ENCODE data around the gene SPINT1.
A peak's percentile ranks its signal among the peaks of the same experiment; 100 is the strongest.

Gene SPINT1

DNA sequence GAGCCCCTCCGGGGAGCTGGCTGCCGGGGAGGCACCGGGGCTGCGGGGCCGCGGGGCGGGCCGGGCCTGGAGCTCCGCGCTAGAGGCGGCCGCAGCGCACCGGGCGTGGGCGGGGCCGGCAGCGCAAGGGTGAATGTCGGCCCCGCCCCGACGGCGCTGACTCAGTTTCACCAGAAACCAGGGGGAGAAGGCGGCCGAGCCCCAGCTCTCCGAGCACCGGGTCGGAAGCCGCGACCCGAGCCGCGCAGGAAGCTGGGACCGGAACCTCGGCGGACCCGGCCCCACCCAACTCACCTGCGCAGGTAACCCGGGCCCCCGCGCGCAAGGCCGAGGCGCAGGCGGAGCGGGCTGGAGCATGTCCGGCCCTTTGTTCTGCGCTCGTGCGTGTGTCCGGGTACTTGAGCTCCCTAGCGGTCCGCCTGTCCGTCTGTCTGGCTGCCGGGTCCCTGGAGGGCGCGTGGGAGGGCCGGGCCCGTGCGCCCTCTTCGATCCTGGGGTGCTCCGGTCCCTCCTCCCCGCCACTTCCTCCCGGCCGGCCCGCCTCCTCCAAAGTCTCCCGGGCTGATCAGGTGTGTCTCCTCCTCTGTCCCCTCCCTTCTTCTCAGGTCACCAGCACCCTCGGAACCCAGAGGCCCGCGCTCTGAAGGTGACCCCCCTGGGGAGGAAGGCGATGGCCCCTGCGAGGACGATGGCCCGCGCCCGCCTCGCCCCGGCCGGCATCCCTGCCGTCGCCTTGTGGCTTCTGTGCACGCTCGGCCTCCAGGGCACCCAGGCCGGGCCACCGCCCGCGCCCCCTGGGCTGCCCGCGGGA lies at the start of gene SPINT1:
SPINT1 (plus strand) TSS at position 164 of the 811 bp plus-strand sequence; CDS start at position 671, 507 bp downstream.
- peaks cover 33% of the 10 kb centered on the region for H3K27me3 ChIP-seq (ENCODE audit: insufficient read depth, low read length)
- H3K36me3 ChIP-seq (ENCODE audit: insufficient read depth, low read depth, low read length), result peaks cover 20% of the 10 kb centered on the region; the same call in 1 of the 2 replicates
- no peaks in the 10 kb centered on the region for H3K9me3 ChIP-seq (ENCODE audit: insufficient read depth, low read depth, low read length)
- H3K4me1 ChIP-seq (ENCODE audit: insufficient read depth, low read length), result peaks cover 22% of the 10 kb centered on the region
- H3K4me3 ChIP-seq (ENCODE audit: low read length), result peak within 1 kb of the TSS; percentile 96
- peak within 1 kb of the TSS; percentile 31 for H3K27ac ChIP-seq (ENCODE audit: low read length)
- peak within 1 kb of the TSS; percentile 88 for H3K9ac ChIP-seq (ENCODE audit: low read depth, low read length)

DNA sequence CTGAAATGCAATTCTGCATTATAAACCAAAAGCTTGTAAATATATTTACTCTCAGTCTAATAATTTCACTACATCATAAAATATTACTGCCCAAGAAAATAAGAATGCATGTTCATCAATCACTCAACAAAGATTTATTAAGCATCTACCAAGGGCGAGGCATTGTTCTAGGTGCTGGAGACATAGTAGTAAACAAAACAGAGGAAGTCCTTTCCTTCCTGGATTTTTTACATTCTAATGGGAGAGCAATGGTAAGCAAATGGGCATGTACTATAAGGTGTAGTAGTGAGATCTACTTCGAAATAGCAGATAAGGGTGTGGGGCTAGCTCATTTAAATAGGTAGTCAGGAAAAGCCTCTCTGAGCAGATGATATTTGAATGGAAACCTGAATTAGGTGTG lies 47.8 kb upstream of the SPINT1 start:
- Histone ChIP-seq H3K27me3 (ENCODE audit: insufficient read depth, low read length) (no peaks in the 10 kb centered on the region), H3K27ac (ENCODE audit: low read length) (no peak overlapping the region), H3K4me1 (ENCODE audit: insufficient read depth, low read length) (peaks cover 22% of the 10 kb centered on the region; the same call in 1 of the 2 replicates)

DNA sequence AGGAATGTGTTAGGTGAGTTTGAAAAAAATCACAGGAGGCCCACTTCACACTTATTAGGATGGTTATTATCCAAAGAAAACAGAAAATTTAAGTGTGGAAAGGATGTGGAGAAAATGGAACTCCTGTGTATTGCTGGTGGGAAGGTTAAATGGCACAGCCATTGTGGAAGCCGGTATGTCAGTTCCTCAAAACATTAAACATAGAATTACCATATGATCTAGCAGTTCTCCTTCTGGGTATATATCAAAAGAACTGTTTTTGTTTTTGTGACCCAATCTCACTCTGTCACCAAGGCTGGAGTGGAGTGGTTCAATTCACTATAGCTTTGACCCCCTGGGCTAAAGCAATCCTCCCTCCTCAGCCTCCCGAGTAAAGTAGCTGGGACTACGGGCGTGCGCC lies 47.3 kb upstream of the SPINT1 start:
- Histone ChIP-seq H3K27me3 (ENCODE audit: insufficient read depth, low read length) (no peaks in the 10 kb centered on the region), H3K9ac (ENCODE audit: low read depth, low read length) (0 out of 2 replicates have a peak overlapping the region, but pooled peaks have one; percentile 5), H3K4me3 (ENCODE audit: low read length) (no peak overlapping the region), H3K9me3 (ENCODE audit: insufficient read depth, low read depth, low read length) (no peaks in the 10 kb centered on the region), H3K27ac (ENCODE audit: low read length) (no peak overlapping the region), H3K4me1 (ENCODE audit: insufficient read depth, low read length) (peaks cover 22% of the 10 kb centered on the region; the same call in 1 of the 2 replicates), H3K36me3 (ENCODE audit: insufficient read depth, low read depth, low read length) (no peaks in the 10 kb centered on the region)

More for the DNA sequence above, 47.8 kb upstream of the SPINT1 start:
- H3K9ac ChIP-seq (ENCODE audit: low read depth, low read length), result 0 out of 2 replicates have a peak overlapping the region, but pooled peaks have one; percentile 5
- no peaks in the 10 kb centered on the region for H3K9me3 ChIP-seq (ENCODE audit: insufficient read depth, low read depth, low read length)
- no peaks in the 10 kb centered on the region for H3K36me3 ChIP-seq (ENCODE audit: insufficient read depth, low read depth, low read length)
- H3K4me3 ChIP-seq (ENCODE audit: low read length), result no peak overlapping the region

DNA sequence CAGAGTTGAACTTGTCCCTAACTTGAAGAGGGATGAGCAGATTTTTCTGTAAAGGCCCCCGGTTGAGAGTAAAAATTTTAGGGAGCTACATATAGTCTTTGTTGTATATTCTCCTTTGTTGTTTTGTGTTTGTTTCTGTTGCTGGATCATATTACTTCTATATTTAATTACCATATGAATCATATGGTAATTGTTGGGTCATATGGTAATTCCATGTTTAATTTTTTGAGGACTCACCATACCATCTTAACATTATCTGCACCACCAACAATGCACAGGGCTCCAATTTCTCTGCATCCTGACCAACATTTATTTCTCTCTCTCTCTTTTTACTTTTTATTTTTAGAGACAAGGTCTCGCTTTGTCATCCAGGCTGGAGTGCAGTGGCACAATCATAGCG lies 44.3 kb upstream of the SPINT1 start:
- Histone ChIP-seq H3K4me1 (ENCODE audit: insufficient read depth, low read length) (peaks cover 22% of the 10 kb centered on the region; the same call in 1 of the 2 replicates), H3K9ac (ENCODE audit: low read depth, low read length) (no peak overlapping the region), H3K36me3 (ENCODE audit: insufficient read depth, low read depth, low read length) (no peaks in the 10 kb centered on the region), H3K4me3 (ENCODE audit: low read length) (no peak overlapping the region), H3K27ac (ENCODE audit: low read length) (no peak overlapping the region), H3K27me3 (ENCODE audit: insufficient read depth, low read length) (no peaks in the 10 kb centered on the region), H3K9me3 (ENCODE audit: insufficient read depth, low read depth, low read length) (no peaks in the 10 kb centered on the region)

DNA sequence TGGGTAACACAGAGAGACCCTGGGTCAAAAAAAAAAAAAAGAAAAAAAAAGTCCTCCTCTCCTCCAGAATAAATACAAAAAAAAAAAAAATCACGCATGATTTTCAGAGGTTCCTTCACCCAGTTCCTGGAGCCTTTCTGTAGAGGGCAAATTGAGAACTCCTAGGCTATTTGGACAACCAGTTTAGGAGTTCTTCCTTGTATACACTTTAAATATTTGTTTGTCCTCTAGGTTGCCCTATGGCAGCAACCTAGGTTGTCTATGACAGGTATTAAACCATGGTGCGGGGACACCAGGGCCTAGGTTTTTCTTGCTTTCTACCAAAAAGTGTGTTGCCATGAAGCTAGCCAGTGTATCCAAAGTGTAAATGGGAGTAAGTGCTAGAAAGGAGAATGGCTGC lies 40.8 kb upstream of the SPINT1 start:
- H3K9ac ChIP-seq (ENCODE audit: low read depth, low read length), result no peak overlapping the region
- no peaks in the 10 kb centered on the region for H3K36me3 ChIP-seq (ENCODE audit: insufficient read depth, low read depth, low read length)
- no peaks in the 10 kb centered on the region for H3K27me3 ChIP-seq (ENCODE audit: insufficient read depth, low read length)
- H3K4me1 ChIP-seq (ENCODE audit: insufficient read depth, low read length), result peaks cover 16% of the 10 kb centered on the region; the same call in 1 of the 2 replicates
- no peak overlapping the region for H3K4me3 ChIP-seq (ENCODE audit: low read length)
- H3K9me3 ChIP-seq (ENCODE audit: insufficient read depth, low read depth, low read length), result no peaks in the 10 kb centered on the region
- no peak overlapping the region for H3K27ac ChIP-seq (ENCODE audit: low read length)

DNA sequence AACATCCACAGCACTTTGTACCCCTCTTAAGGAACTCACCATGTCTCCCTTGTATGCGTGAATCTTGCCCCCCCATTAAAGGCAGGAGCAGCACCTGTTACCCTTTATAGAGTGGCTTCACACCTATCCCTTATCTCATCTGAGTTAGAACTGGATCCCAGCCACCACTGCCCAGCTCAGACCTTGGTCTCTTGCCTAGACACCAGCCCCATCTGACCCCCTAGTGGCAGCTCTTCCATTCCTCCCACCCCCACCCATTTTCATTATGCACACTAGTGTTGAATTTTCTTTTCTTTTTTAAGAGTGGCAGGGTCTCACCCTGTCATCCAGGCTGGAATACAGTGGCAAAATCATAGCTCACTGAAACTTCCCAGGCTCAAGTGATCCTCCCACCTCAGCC lies 40.2 kb upstream of the SPINT1 start:
- no peaks in the 10 kb centered on the region for H3K36me3 ChIP-seq (ENCODE audit: insufficient read depth, low read depth, low read length)
- peaks cover 11% of the 10 kb centered on the region; the same call in 1 of the 2 replicates for H3K4me1 ChIP-seq (ENCODE audit: insufficient read depth, low read length)
- H3K27me3 ChIP-seq (ENCODE audit: insufficient read depth, low read length), result no peaks in the 10 kb centered on the region
- H3K27ac ChIP-seq (ENCODE audit: low read length), result no peak overlapping the region
- no peaks in the 10 kb centered on the region for H3K9me3 ChIP-seq (ENCODE audit: insufficient read depth, low read depth, low read length)
- H3K9ac ChIP-seq (ENCODE audit: low read depth, low read length), result no peak overlapping the region
- no peak overlapping the region for H3K4me3 ChIP-seq (ENCODE audit: low read length)

- H3K4me1 ChIP-seq (ENCODE audit: insufficient read depth, low read length), result 0 out of 2 replicates have a peak, but pooled peaks cover 3% of the 10 kb centered on the region
- 0 out of 2 replicates have a peak, but pooled peaks cover 6% of the 10 kb centered on the region for H3K36me3 ChIP-seq (ENCODE audit: insufficient read depth, low read depth, low read length)
- no peaks in the 10 kb centered on the region for H3K27me3 ChIP-seq (ENCODE audit: insufficient read depth, low read length)
- H3K9me3 ChIP-seq (ENCODE audit: insufficient read depth, low read depth, low read length), result no peaks in the 10 kb centered on the region
- H3K27ac ChIP-seq (ENCODE audit: low read length), result no peak overlapping the region
- H3K4me3 ChIP-seq (ENCODE audit: low read length), result peak overlapping the region; percentile 87
- H3K9ac ChIP-seq (ENCODE audit: low read depth, low read length), result peak overlapping the region; percentile 85; the same call in 1 of the 2 replicates
These were observed 37.2 kb upstream of the SPINT1 start for GRCh38 chr15:40806672-40807027.

DNA sequence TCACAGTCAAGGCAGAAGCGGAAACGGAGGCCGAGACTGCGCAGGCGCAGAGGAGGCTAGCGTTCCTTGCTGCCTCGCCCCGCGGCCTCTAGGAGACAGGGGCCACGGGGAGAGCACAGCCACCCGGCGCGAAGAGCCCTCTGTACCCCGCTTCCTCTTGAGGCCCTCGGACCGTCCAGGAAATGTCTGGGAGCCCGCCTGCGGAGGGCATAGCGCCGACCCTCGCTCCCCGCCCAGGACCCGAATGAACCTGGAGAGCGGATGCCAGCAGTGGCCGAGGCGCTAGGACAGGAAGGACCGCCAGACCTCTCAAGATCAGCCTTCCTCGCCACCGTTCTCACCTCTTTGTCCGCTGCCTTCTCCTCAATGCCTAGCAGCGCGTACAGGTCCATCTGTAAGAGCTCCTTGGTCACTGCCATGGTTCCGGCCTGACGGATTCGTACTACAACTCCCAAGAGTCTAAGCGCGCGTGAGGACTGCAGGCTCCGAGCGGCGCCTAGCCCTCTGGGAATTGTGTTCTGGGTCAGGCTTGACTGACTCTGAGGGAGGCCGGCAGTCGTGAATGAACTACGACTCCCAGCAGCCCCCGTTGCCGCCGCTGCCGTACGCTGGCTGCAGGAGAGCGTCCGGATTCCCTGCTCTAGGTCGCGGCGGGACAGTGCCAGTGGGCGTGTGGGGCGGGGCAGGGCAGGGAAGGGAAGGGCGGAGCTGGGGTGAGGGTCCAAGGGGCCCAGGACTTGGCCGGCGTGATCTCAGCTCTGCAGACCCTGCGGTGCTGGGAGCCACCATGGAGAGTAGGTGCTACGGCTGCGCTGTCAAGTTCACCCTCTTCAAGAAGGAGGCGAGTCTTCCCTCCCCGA lies 36.6 kb upstream of the SPINT1 start, which contains the start of the genes DNAJC17 and ZFYVE19:
DNAJC17 (minus strand) TSS at position 446 of the 860 bp plus-strand sequence; CDS start at position 419, 27 bp downstream.
ZFYVE19 (plus strand) TSS at position 62 of the 860 bp plus-strand sequence; CDS start at position 563, 501 bp downstream.
- Histone ChIP-seq H3K4me1 (ENCODE audit: insufficient read depth, low read length) (0 out of 2 replicates have a peak, but pooled peaks cover 3% of the 10 kb centered on the region), H3K9me3 (ENCODE audit: insufficient read depth, low read depth, low read length) (no peaks in the 10 kb centered on the region), H3K27ac (ENCODE audit: low read length) (no peak within 1 kb of the TSS), H3K36me3 (ENCODE audit: insufficient read depth, low read depth, low read length) (0 out of 2 replicates have a peak, but pooled peaks cover 6% of the 10 kb centered on the region), H3K4me3 (ENCODE audit: low read length) (peak within 1 kb of the TSS; percentile 87), H3K27me3 (ENCODE audit: insufficient read depth, low read length) (no peaks in the 10 kb centered on the region), H3K9ac (ENCODE audit: low read depth, low read length) (peak within 1 kb of the TSS; percentile 85; the same call in 1 of the 2 replicates)

GRCh38 chr15:40807888-40808461 lies 35.9 kb upstream of the SPINT1 start:
- Histone ChIP-seq H3K4me1 (ENCODE audit: insufficient read depth, low read length) (0 out of 2 replicates have a peak, but pooled peaks cover 3% of the 10 kb centered on the region), H3K4me3 (ENCODE audit: low read length) (peak overlapping the region; percentile 87), H3K36me3 (ENCODE audit: insufficient read depth, low read depth, low read length) (0 out of 2 replicates have a peak, but pooled peaks cover 6% of the 10 kb centered on the region), H3K9me3 (ENCODE audit: insufficient read depth, low read depth, low read length) (no peaks in the 10 kb centered on the region), H3K27me3 (ENCODE audit: insufficient read depth, low read length) (no peaks in the 10 kb centered on the region), H3K9ac (ENCODE audit: low read depth, low read length) (peak overlapping the region; percentile 74; the same call in 1 of the 2 replicates), H3K27ac (ENCODE audit: low read length) (no peak overlapping the region)

DNA sequence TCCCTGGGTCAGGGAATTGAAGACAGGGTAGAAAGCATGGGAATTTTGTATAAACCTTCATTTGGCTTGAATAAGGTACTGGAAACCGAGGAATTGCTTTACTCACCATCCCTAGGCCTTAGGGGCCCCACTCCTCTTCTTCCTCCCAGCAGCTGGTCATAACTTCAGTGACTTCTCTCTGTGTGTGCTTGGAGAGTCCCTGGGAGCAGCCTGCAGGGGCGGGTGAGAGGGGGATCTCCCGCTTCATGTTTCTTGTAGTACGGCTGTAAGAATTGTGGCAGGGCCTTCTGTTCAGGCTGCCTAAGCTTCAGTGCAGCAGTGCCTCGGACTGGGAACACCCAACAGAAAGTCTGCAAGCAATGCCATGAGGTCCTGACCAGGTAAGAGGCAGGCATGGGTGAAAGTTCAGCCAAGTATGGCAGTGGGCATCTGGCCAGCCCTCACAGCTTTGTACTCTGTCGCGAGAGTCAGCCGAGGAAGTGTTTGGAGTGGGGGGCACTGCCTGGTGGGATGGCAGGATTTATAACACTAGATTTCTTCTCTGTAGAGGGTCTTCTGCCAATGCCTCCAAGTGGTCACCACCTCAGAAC lies 34.9 kb upstream of the SPINT1 start:
- no peak overlapping the region for H3K9ac ChIP-seq (ENCODE audit: low read depth, low read length)

More for the DNA sequence above, 34.9 kb upstream of the SPINT1 start:
- Histone ChIP-seq H3K27ac (ENCODE audit: low read length) (no peak overlapping the region), H3K4me1 (ENCODE audit: insufficient read depth, low read length) (0 out of 2 replicates have a peak, but pooled peaks cover 3% of the 10 kb centered on the region), H3K4me3 (ENCODE audit: low read length) (no peak overlapping the region), H3K9me3 (ENCODE audit: insufficient read depth, low read depth, low read length) (no peaks in the 10 kb centered on the region), H3K36me3 (ENCODE audit: insufficient read depth, low read depth, low read length) (0 out of 2 replicates have a peak, but pooled peaks cover 6% of the 10 kb centered on the region), H3K27me3 (ENCODE audit: insufficient read depth, low read length) (no peaks in the 10 kb centered on the region)
